Smooth muscle cell (in vitro differentiated cells): Measurements from ENCODE around the gene LSM7. TPM values are rescaled to one million over a fixed set of nuclear protein-coding genes. Genes with fewer than 3 reads are reported as not detected.

Experiments used
- DNase-seq: peaks from one replicate; lab custom pipeline; 2025; ENCODE audit not compliant: unreplicated experiment; lab: John Stamatoyannopoulos, UW
- H2AFZ ChIP-seq: fragments of 200-600 bp; sonication (generic); 2 replicates; pipeline ENCODE4 v1.6.0; 2016; ENCODE audit warnings: antibody characterized with exemption, low read depth, mild to moderate bottlenecking
- H3F3A ChIP-seq: fragments of 200-600 bp; sonication (generic); 2 replicates; pipeline ENCODE4 v1.6.0; 2017; ENCODE audit warnings: antibody characterized with exemption, low read depth
- H3K27ac ChIP-seq: fragments of 200-600 bp; sonication (generic); 2 replicates; pipeline ENCODE4 v1.5.1; 2016; ENCODE audit warnings: low read depth, mild to moderate bottlenecking
- H3K27me3 ChIP-seq: fragments of 200-600 bp; sonication (generic); 2 replicates; pipeline ENCODE4 v1.6.1; 2016; ENCODE audit warnings: low read depth, mild to moderate bottlenecking
- H3K36me3 ChIP-seq: fragments of 200-600 bp; sonication (generic); 2 replicates; pipeline ENCODE4 v1.5.1; 2016; ENCODE audit warnings: low read depth
- H3K4me1 ChIP-seq: fragments of 200-600 bp; sonication (generic); 2 replicates; pipeline ENCODE4 v1.5.1; 2016; ENCODE audit warnings: low read depth
- H3K4me2 ChIP-seq: fragments of 200-600 bp; sonication (generic); 2 replicates; pipeline ENCODE4 v1.6.0; 2016; ENCODE audit warnings: mild to moderate bottlenecking
- H3K4me3 ChIP-seq: fragments of 200-600 bp; sonication (generic); 2 replicates; pipeline ENCODE4 v1.5.1; 2016; ENCODE audit warnings: mild to moderate bottlenecking
- H3K79me2 ChIP-seq: fragments of 200-600 bp; sonication (generic); 2 replicates; pipeline ENCODE4 v1.6.0; 2016; ENCODE audit warnings: low read depth, mild to moderate bottlenecking
- H3K9ac ChIP-seq: fragments of 200-600 bp; sonication (generic); 2 replicates; pipeline ENCODE4 v1.6.0; 2016; ENCODE audit warnings: low read depth
- H3K9me3 ChIP-seq: fragments of 200-600 bp; sonication (generic); replicated peaks from 2 replicates; pipeline ENCODE4 v1.5.1; 2016; ENCODE audit warnings: low read depth
- H4K20me1 ChIP-seq: fragments of 200-600 bp; sonication (generic); 2 replicates; pipeline ENCODE4 v1.6.0; 2016; ENCODE audit warnings: low read depth
- WGBS: methylation state at CpG from one replicate; pipeline ENCODE4 v1.1.7; 2016; ENCODE audit warnings: low lambda C conversion rate; 5-methylcytosine and 5-hydroxymethylcytosine counted together
- polyA plus RNA-seq: library from polyadenylated mRNA; unstranded; fragments of >200 nt; fragmentation: Nextera tagmentation; extraction: Ambion mirVana; gene quantifications from 2 replicates; pipeline ENCODE4 v1.2.1, GENCODE V29; 2016
- total RNA-seq: library from RNA; depleted of rRNA; stranded (reverse); fragments of >200 nt; gene quantifications from 2 replicates; pipeline ENCODE4 v1.2.3, GENCODE V29; 2014
- TF ChIP-seq, protein P1 (sequence below): fragments of 200-600 bp; sonication (generic); IDR thresholded peaks from 2 replicates; pipeline ENCODE4 v1.5.1; 2017; ENCODE audit warnings: borderline replicate concordance, mild to moderate bottlenecking, antibody characterized with exemption; ENCODE audit not compliant: insufficient read depth, poor library complexity, severe bottlenecking

LSM7 gene
- total and polyA plus RNA-seq, 2 experiments from 2014 or later, result 161 to 164 TPM

- Histone ChIP-seq H3K9ac (no peak overlapping the region), H2AFZ (no peak overlapping the region), H3K9me3 (no peaks in the 10 kb centered on the region), H3K27ac (no peak overlapping the region), H3K36me3 (no peaks in the 10 kb centered on the region), H3K4me2 (no peak overlapping the region), H3K4me3 (no peak overlapping the region), H3K27me3 (no peaks in the 10 kb centered on the region), H3K4me1 (no peaks in the 10 kb centered on the region), H3K79me2 (no peaks in the 10 kb centered on the region), H4K20me1 (no peaks in the 10 kb centered on the region), H3F3A (no peaks in the 10 kb centered on the region)
- no peak for DNase-seq
- WGBS, result 88% methylated on average over 13 of the region's 13 CpGs
- TF ChIP-seq, protein P1, sequence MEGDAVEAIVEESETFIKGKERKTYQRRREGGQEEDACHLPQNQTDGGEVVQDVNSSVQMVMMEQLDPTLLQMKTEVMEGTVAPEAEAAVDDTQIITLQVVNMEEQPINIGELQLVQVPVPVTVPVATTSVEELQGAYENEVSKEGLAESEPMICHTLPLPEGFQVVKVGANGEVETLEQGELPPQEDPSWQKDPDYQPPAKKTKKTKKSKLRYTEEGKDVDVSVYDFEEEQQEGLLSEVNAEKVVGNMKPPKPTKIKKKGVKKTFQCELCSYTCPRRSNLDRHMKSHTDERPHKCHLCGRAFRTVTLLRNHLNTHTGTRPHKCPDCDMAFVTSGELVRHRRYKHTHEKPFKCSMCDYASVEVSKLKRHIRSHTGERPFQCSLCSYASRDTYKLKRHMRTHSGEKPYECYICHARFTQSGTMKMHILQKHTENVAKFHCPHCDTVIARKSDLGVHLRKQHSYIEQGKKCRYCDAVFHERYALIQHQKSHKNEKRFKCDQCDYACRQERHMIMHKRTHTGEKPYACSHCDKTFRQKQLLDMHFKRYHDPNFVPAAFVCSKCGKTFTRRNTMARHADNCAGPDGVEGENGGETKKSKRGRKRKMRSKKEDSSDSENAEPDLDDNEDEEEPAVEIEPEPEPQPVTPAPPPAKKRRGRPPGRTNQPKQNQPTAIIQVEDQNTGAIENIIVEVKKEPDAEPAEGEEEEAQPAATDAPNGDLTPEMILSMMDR, result no peak
Measured at GRCh38 chr19:2374808-2375207, 46.4 kb upstream of the LSM7 start.

- Histone ChIP-seq H3F3A (no peaks in the 10 kb centered on the region), H3K36me3 (no peaks in the 10 kb centered on the region), H3K27ac (no peak overlapping the region), H3K9me3 (no peaks in the 10 kb centered on the region), H3K4me1 (no peaks in the 10 kb centered on the region), H3K79me2 (no peaks in the 10 kb centered on the region), H4K20me1 (no peaks in the 10 kb centered on the region), H3K4me2 (no peak overlapping the region), H3K4me3 (no peak overlapping the region), H3K9ac (no peak overlapping the region), H2AFZ (no peak overlapping the region), H3K27me3 (no peaks in the 10 kb centered on the region)
- TF ChIP-seq, protein P1, result no peak
- no peak for DNase-seq
- WGBS, result 75% methylated on average over 11 of the region's 11 CpGs
Measured at GRCh38 chr19:2372076-2372612, 43.8 kb upstream of the LSM7 start.

DNA sequence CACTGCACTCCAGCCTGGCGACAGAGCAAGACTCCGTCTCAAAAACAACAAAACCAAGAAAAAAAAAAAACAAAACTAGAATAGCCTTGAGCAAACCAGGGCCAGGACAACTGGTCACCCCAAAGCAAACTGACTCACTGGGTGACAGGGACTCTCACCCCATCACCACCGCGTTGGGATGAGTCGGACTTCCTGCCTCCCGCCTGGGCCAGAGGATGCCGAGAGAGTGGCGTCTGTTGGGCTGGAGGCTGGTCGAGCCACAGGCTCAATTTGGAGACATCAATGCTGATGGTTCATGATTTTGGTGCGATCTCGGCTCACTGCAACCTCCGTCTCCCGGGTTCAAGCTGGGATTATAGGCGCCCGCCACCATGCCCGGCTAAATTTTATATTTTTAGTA lies 43.3 kb upstream of the LSM7 start:
- no peaks in the 10 kb centered on the region for H3F3A ChIP-seq
- no peak for DNase-seq
- H4K20me1 ChIP-seq, result no peaks in the 10 kb centered on the region
- no peaks in the 10 kb centered on the region for H3K79me2 ChIP-seq
- H3K4me1 ChIP-seq, result no peaks in the 10 kb centered on the region
- TF ChIP-seq, protein P1, result no peak
- no peaks in the 10 kb centered on the region for H3K27me3 ChIP-seq
- no peaks in the 10 kb centered on the region for H3K9me3 ChIP-seq
- no peak overlapping the region for H2AFZ ChIP-seq
- no peak overlapping the region for H3K27ac ChIP-seq
- no peak overlapping the region for H3K4me2 ChIP-seq
- no peak overlapping the region for H3K9ac ChIP-seq
- no peak overlapping the region for H3K4me3 ChIP-seq
- H3K36me3 ChIP-seq, result no peaks in the 10 kb centered on the region
- 72% methylated on average over 16 of the region's 16 CpGs for WGBS
